SJCRH30 (cell line): ENCODE data around the gene EHBP1. TPM values are rescaled to one million over a fixed set of nuclear protein-coding genes. Genes with fewer than 3 reads are reported as not detected.

Experiments used
- DNase-seq, 2 experiments: peaks; one replicate each; pipeline ENCODE4 v3.0.0-alpha.2; 2015 to 2020
- H3K27ac ChIP-seq: fragments of 250-450 bp; sonication (Bioruptor Pico); 2 replicates; pipeline ENCODE4 v1.5.1; 2020; ENCODE audit warnings: mild to moderate bottlenecking, moderate library complexity
- H3K27me3 ChIP-seq: fragments of 250-450 bp; sonication (Bioruptor Pico); 2 replicates; pipeline ENCODE4 v1.5.1; 2020; ENCODE audit warnings: mild to moderate bottlenecking, moderate library complexity
- H3K36me3 ChIP-seq: fragments of 250-450 bp; sonication (Bioruptor Pico); 2 replicates; pipeline ENCODE4 v1.5.1; 2020; ENCODE audit warnings: mild to moderate bottlenecking, moderate library complexity
- H3K4me1 ChIP-seq: fragments of 250-450 bp; sonication (Bioruptor Pico); 2 replicates; pipeline ENCODE4 v1.5.1; 2020; ENCODE audit warnings: mild to moderate bottlenecking, moderate library complexity
- H3K4me3 ChIP-seq: fragments of 250-450 bp; sonication (Bioruptor Pico); 2 replicates; pipeline ENCODE4 v1.5.1; 2020; ENCODE audit warnings: mild to moderate bottlenecking, moderate library complexity
- H3K9me3 ChIP-seq: fragments of 250-450 bp; sonication (Bioruptor Pico); replicated peaks from 2 replicates; pipeline ENCODE4 v1.5.1; 2020; ENCODE audit warnings: mild to moderate bottlenecking, moderate library complexity
- total RNA-seq: library from RNA; depleted of rRNA; stranded (reverse); fragments of >200 nt; shearing (Covaris generic); gene quantifications from 2 replicates; pipeline ENCODE4 v1.2.3, GENCODE V29; 2014

Gene EHBP1
- total RNA-seq, 1 experiment from 2014 or later, result 32.7 TPM

DNA sequence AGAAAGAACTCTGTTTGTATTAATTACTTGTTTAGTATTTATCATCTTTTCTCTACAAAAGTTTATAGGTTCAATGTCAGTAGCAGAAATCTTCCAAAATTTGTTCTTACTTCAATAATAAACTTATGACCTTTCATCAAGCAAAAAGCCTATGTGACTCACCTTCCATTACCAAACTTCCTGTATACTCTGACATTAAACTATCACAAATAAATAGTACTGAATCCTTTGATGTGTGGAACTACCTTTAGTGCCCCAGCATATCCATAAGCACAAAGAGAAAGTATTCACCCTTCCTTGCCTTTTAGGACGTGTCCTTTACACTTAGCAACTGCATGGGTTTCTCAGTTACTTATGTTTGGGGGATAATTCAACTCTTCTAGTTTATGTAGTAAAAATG, 166.0 kb downstream of the EHBP1 start:
- H3K9me3 ChIP-seq, result no peaks in the 10 kb centered on the region
- no peaks in the 10 kb centered on the region for H3K4me1 ChIP-seq
- no peak for DNase-seq
- H3K27ac ChIP-seq, result no peak overlapping the region
- no peaks in the 10 kb centered on the region for H3K27me3 ChIP-seq
- H3K4me3 ChIP-seq, result no peak overlapping the region
- H3K36me3 ChIP-seq, result peaks cover 25% of the 10 kb centered on the region

- Histone ChIP-seq H3K4me1 (no peaks in the 10 kb centered on the region), H3K27me3 (no peaks in the 10 kb centered on the region), H3K4me3 (no peak overlapping the region), H3K9me3 (no peaks in the 10 kb centered on the region), H3K27ac (no peak overlapping the region), H3K36me3 (peaks cover 31% of the 10 kb centered on the region)
- DNase-seq, result no peak
These were observed 168.1 kb downstream of the EHBP1 start for GRCh38 chr2:62873603-62874002.

DNA sequence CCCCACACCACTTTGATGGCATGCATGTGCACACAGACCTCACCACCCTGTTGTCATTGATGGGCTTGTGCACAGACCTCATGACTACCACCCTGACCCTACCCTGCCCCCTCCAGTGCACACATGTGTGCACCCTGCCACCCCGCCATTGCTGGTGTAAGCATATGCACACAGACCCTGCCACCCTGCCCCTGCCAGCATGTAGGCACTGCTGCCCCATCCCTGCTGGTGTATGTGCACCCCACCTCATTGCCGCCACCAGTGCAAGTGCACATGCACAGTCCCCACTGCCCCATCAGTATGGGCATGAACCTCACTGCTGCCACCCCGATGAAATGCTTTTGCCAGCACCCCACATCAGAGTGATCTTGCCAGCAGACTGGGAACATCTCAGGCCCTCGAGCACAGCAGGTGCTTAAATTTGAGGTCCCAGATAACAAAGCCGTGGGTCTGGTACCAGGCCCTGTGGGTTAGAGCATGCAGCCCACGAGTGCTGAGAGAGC, 169.4 kb downstream of the EHBP1 start:
- H3K9me3 ChIP-seq, result no peaks in the 10 kb centered on the region
- no peaks in the 10 kb centered on the region for H3K4me1 ChIP-seq
- peaks cover 34% of the 10 kb centered on the region for H3K36me3 ChIP-seq
- no peak for DNase-seq
- no peak overlapping the region for H3K27ac ChIP-seq
- H3K27me3 ChIP-seq, result no peaks in the 10 kb centered on the region
- no peak overlapping the region for H3K4me3 ChIP-seq

- peaks cover 16% of the 10 kb centered on the region for H3K36me3 ChIP-seq
- no peak for DNase-seq
- H3K4me3 ChIP-seq, result no peak overlapping the region
- H3K27ac ChIP-seq, result no peak overlapping the region
- H3K27me3 ChIP-seq, result no peaks in the 10 kb centered on the region
- H3K9me3 ChIP-seq, result no peaks in the 10 kb centered on the region
- H3K4me1 ChIP-seq, result no peaks in the 10 kb centered on the region
These were observed 175.8 kb downstream of the EHBP1 start for GRCh38 chr2:62881162-62881795.

DNA sequence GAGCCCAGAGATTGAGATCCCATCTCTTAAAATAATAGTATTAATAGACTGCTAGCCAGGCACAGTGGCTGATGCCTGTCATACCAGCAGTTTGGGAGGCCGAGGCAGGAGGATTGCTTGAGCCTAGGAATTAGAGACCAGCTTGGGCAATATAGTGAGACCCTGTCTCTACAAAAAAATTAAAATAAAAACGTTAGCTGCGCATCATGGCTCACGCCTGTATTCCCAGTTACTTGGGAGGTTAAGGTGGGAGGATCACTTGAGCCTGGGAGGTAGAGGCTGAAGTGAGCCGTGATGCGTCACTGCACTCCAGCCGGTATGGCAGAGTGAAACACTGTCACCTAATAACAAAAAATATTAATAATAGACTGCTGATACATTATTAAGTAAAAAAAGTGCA, 178.1 kb downstream of the EHBP1 start:
- Histone ChIP-seq H3K27me3 (no peaks in the 10 kb centered on the region), H3K27ac (no peak overlapping the region), H3K9me3 (no peaks in the 10 kb centered on the region), H3K4me1 (no peaks in the 10 kb centered on the region), H3K4me3 (no peak overlapping the region), H3K36me3 (peaks cover 3% of the 10 kb centered on the region; the same call in 1 of the 2 replicates)
- DNase-seq, result no peak

GRCh38 chr2:62884086-62884485, 178.6 kb downstream of the EHBP1 start:
- Histone ChIP-seq H3K27me3 (no peaks in the 10 kb centered on the region), H3K4me3 (no peak overlapping the region), H3K9me3 (no peaks in the 10 kb centered on the region), H3K4me1 (no peaks in the 10 kb centered on the region), H3K27ac (no peak overlapping the region), H3K36me3 (peaks cover 3% of the 10 kb centered on the region; the same call in 1 of the 2 replicates)
- no peak for DNase-seq

GRCh38 chr2:62884514-62884913, 179.0 kb downstream of the EHBP1 start:
- no peaks in the 10 kb centered on the region for H3K9me3 ChIP-seq
- H3K27me3 ChIP-seq, result no peaks in the 10 kb centered on the region
- no peaks in the 10 kb centered on the region for H3K4me1 ChIP-seq
- DNase-seq, result no peak
- no peak overlapping the region for H3K27ac ChIP-seq
- peaks cover 3% of the 10 kb centered on the region; the same call in 1 of the 2 replicates for H3K36me3 ChIP-seq
- no peak overlapping the region for H3K4me3 ChIP-seq

DNA sequence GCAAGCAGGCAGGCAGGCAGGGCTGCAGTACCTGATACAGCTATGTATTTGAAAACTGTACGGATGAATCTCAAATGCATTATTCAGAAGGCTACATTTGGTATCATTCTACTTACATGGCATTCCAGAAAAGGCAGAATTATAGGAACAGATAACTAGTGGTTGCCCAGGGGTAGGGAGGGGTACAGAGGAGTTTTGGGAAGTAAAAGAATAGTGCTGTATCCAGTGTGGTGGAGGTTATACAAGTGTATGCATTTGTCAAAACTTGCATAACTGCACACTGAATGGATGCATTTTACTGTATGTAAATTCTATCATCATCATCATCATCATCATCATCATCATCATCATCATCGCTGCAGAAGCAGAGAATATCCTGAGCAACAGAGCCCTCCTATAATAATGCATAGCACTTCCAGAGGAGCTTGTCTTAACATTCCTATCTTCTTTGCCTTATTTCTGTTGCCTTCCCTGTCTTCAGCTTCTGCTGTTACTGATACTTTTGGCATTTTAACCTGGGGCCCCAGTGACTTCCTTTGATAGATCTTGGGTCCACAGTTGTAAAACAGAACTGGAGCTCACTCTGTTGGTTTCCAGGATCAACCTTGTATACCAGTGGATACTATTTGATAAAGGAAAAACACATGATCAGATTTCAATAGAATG, 189.6 kb downstream of the EHBP1 start:
- Histone ChIP-seq H3K4me1 (no peaks in the 10 kb centered on the region), H3K27ac (no peak overlapping the region), H3K9me3 (no peaks in the 10 kb centered on the region), H3K36me3 (no peaks in the 10 kb centered on the region), H3K27me3 (no peaks in the 10 kb centered on the region), H3K4me3 (no peak overlapping the region)
- no peak for DNase-seq

GRCh38 chr2:62895632-62896009, 190.1 kb downstream of the EHBP1 start:
- Histone ChIP-seq H3K4me1 (no peaks in the 10 kb centered on the region), H3K9me3 (no peaks in the 10 kb centered on the region), H3K27ac (no peak overlapping the region), H3K27me3 (no peaks in the 10 kb centered on the region), H3K36me3 (no peaks in the 10 kb centered on the region), H3K4me3 (no peak overlapping the region)
- DNase-seq, result no peak

GRCh38 chr2:62897187-62897827, 191.8 kb downstream of the EHBP1 start:
- Histone ChIP-seq H3K27ac (no peak overlapping the region), H3K4me3 (no peak overlapping the region), H3K9me3 (no peaks in the 10 kb centered on the region), H3K4me1 (no peaks in the 10 kb centered on the region), H3K36me3 (no peaks in the 10 kb centered on the region), H3K27me3 (no peaks in the 10 kb centered on the region)
- DNase-seq, result no peak

DNA sequence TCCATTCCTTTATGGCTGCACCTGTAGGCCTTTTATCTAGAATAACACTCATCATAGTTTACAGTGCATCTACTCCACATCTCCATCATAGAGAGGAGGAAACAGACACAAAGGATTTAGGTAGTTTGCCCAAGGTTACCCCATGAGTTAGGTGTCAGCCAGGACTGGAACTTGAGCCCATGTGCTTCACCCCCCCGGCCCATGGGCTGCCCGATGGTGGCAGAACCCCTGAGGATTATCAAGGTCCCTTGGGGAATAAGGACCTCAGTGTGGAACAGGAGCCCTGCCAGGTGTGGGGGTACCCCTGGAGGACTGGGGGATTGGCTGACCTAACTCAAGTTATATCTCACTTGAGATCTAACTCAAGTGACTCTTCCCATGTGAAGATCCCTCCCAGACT, 198.8 kb downstream of the EHBP1 start:
- Histone ChIP-seq H3K4me1 (no peaks in the 10 kb centered on the region), H3K27me3 (no peaks in the 10 kb centered on the region), H3K4me3 (no peak overlapping the region), H3K36me3 (no peaks in the 10 kb centered on the region), H3K9me3 (no peaks in the 10 kb centered on the region), H3K27ac (no peak overlapping the region)
- DNase-seq, result no peak

DNA sequence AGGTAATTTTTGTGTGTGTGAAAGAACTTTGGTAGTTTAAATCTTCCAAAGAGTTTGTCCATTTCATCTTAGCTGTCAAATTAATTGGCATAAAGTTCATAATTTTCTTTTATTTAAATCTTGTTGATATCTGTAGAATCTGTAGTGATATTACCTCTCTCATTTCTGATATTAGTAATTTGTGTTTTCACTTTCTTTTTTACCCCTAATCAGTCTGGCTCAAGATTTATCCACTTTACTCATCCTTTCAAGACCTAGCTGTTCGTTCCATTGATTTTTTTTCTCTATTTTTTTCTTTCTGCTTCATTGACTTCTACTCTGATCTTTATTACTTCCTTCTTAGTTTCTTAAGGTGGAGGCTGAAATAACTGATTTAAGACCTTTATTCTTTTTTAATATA, 202.6 kb downstream of the EHBP1 start:
- Histone ChIP-seq H3K4me3 (no peak overlapping the region), H3K27ac (no peak overlapping the region), H3K9me3 (no peaks in the 10 kb centered on the region), H3K36me3 (no peaks in the 10 kb centered on the region), H3K4me1 (no peaks in the 10 kb centered on the region), H3K27me3 (no peaks in the 10 kb centered on the region)
- no peak for DNase-seq

GRCh38 chr2:62913311-62913710, 207.8 kb downstream of the EHBP1 start:
- no peak for DNase-seq
- H3K4me1 ChIP-seq, result no peaks in the 10 kb centered on the region; the same call in 1 of the 2 replicates
- no peaks in the 10 kb centered on the region for H3K36me3 ChIP-seq
- no peak overlapping the region for H3K27ac ChIP-seq
- no peaks in the 10 kb centered on the region for H3K27me3 ChIP-seq
- no peaks in the 10 kb centered on the region for H3K9me3 ChIP-seq
- no peak overlapping the region for H3K4me3 ChIP-seq

DNA sequence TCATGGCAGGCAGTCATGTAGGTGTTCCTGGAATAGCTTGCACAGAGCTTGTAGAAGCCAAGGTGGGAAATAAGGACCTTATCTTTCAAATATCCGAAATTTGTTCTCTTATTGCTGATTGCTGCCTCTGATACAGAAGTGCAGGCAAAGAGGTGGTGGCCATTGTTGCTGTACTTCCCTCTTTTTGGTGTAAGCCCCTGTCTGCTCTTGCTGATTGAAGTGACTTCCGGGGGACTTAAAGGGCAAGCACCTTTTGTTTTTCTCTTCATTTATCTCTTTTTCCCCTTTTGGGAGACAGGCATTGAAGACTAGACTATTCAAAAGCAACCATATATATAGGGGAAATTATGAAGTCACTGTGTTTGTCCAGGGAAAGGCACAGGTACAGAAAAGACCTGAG, 213.5 kb downstream of the EHBP1 start:
- DNase-seq, result no peak
- Histone ChIP-seq H3K4me1 (no peaks in the 10 kb centered on the region; the same call in 1 of the 2 replicates), H3K27me3 (no peaks in the 10 kb centered on the region), H3K36me3 (peaks cover 3% of the 10 kb centered on the region), H3K27ac (no peak overlapping the region), H3K4me3 (no peak overlapping the region), H3K9me3 (peaks cover 12% of the 10 kb centered on the region)

DNA sequence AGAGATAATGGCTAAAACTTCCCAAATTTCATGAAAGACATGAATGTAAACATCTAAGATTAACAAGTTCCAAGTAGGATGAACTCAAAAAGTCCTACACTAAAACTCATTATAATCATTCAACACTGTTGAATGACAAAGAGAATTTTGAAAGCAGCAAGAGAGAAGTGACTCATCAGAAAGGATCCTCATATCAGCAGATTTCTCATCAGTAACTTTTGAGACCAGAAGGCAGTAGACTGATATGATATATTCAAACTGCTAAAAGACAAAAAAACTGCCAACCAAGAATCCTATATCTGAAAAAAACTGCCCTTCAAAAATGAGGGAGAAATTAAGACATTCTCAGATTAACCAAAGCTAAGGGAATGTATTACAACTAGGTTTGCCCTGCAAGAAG, 214.6 kb downstream of the EHBP1 start:
- H3K27me3 ChIP-seq, result no peaks in the 10 kb centered on the region
- H3K27ac ChIP-seq, result no peak overlapping the region
- no peak for DNase-seq

More for the DNA sequence above, 214.6 kb downstream of the EHBP1 start:
- Histone ChIP-seq H3K9me3 (peaks cover 22% of the 10 kb centered on the region), H3K4me1 (no peaks in the 10 kb centered on the region; the same call in 1 of the 2 replicates), H3K36me3 (peaks cover 10% of the 10 kb centered on the region), H3K4me3 (no peak overlapping the region)
